ENCODE results near the gene ZNF311. TPM values are rescaled to one million over a fixed set of nuclear protein-coding genes. Genes with fewer than 3 reads are reported as not detected.

ZNF311 gene
- total RNA-seq, 4 donors from 2014 or later, result 1.0 to 2.0 (median 1.6) TPM

DNA sequence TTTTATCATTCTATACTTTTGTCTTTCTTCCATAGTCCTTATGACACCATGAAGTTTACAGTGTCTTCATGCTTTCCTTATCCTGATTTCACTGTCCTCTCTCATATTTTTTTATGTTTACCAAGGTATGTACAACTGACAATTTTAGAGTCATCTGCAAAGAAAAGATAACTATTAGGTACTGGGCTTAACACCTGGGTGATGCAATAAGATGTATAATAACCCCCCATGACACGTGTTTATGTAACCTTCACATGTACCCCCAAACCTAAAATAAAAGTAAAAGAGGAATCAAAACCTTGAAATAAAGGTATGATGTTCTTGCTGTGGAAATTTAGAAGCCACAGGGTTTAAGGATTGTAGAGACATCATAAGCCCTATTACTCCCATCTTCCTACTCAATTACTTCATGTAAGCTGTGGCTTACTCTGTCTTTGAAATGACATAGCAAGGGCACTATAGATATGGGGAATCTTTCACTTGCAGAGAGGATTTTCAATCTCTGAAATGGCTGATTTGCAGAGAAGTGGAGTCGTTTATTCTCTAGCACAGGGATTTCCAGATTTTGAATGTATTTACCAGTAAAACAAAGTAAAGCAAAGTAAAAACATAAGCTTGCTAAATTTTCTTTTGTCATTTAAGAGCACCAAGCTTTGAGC, 20.9 kb upstream of the ZNF311 start:
- Histone ChIP-seq H3K27me3 (no peaks in the 10 kb centered on the region), H3K36me3 (no peaks in the 10 kb centered on the region), H3K27ac (no peak overlapping the region), H3K9me3 (no peaks in the 10 kb centered on the region), H3K4me3 (replicated peaks in 1 of 3) (no peak overlapping the region), H3K4me1 (no peaks in the 10 kb centered on the region)
- TF ChIP-seq POLR2A (IDR thresholded peaks at IDR 0.05), result no peak
- TF ChIP-seq, protein P1, sequence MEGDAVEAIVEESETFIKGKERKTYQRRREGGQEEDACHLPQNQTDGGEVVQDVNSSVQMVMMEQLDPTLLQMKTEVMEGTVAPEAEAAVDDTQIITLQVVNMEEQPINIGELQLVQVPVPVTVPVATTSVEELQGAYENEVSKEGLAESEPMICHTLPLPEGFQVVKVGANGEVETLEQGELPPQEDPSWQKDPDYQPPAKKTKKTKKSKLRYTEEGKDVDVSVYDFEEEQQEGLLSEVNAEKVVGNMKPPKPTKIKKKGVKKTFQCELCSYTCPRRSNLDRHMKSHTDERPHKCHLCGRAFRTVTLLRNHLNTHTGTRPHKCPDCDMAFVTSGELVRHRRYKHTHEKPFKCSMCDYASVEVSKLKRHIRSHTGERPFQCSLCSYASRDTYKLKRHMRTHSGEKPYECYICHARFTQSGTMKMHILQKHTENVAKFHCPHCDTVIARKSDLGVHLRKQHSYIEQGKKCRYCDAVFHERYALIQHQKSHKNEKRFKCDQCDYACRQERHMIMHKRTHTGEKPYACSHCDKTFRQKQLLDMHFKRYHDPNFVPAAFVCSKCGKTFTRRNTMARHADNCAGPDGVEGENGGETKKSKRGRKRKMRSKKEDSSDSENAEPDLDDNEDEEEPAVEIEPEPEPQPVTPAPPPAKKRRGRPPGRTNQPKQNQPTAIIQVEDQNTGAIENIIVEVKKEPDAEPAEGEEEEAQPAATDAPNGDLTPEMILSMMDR (IDR thresholded peaks at IDR 0.05), result no peak
- intact Hi-C loops (cut with DNase I), result no loop called here
- DNase-seq, result no peak
- 46 to 57% methylated on average over 2 of the region's 2 CpGs for WGBS, 2 donors

DNA sequence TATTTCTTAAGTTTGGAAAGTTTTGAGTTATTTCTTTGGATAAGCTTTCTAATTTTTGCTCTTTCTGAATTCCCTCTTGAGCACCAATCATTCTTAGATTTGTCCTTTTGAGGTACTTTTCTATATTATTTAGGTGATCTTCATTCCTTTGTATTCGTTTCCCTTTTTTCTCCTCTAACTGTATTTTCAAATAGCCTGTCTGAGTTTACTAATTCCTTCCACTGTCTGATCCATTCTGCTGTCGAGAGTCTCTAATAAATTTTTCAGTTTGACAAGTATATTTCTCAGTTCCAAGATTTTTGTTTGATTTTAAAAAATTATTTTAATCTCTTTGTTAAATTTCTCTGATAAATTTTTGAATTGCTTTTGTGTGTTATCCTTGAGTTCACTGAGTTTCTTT, 16.3 kb upstream of the ZNF311 start:
- DNase-seq, result no peak
- WGBS, 2 donors, result 77 to 84% methylated on average over 2 of the region's 2 CpGs
- intact Hi-C loops (cut with DNase I), result no loop called here

DNA sequence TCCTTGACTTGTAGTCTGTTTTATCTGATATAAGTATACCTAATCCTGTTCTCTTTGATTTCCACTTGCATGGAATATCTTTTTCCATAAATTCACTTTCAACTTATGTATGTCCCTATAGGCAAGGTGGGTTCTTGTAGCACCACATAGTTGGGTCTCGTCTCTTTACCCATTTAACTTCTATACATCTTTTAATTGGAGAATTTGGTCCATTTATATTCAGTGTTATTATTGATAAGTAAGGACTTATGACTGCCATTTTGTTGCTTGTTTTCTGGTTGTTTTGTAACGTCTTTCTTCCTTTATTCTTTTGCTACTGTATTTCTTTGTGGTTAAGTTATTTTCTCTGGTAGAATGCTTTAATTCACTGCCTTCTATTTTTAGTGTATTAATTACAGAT, 14.5 kb upstream of the ZNF311 start:
- intact Hi-C loops (cut with DNase I), result loop anchor here (5.0 kb wide), 1 partner anchor 332 kb away; no protein-coding TSS in a partner anchor
- H3K27ac ChIP-seq, result no peak overlapping the region
- H3K27me3 ChIP-seq, result no peaks in the 10 kb centered on the region
- H3K4me3 ChIP-seq (replicated peaks in 1 of 3), result no peak overlapping the region
- 72 to 73% methylated on average over 2 of the region's 2 CpGs for WGBS, 2 donors
- DNase-seq, result no peak
- no peaks in the 10 kb centered on the region for H3K36me3 ChIP-seq
- H3K9me3 ChIP-seq, result no peaks in the 10 kb centered on the region
- H3K4me1 ChIP-seq, result peaks cover 3 to 7% of the 10 kb centered on the region in 2 donors
- TF ChIP-seq, protein P1 (IDR thresholded peaks at IDR 0.05), result no peak
- no peak for TF ChIP-seq POLR2A (IDR thresholded peaks at IDR 0.05)

More for the DNA sequence above, 16.3 kb upstream of the ZNF311 start:
- H3K27me3 ChIP-seq, result no peaks in the 10 kb centered on the region
- H3K4me3 ChIP-seq (replicated peaks in 1 of 3), result no peak overlapping the region
- H3K9me3 ChIP-seq, result no peaks in the 10 kb centered on the region
- no peaks in the 10 kb centered on the region for H3K36me3 ChIP-seq
- no peak overlapping the region for H3K27ac ChIP-seq
- peaks cover 1 to 3% of the 10 kb centered on the region in 2 donors for H3K4me1 ChIP-seq
- TF ChIP-seq POLR2A (IDR thresholded peaks at IDR 0.05), result no peak
- TF ChIP-seq, protein P1 (IDR thresholded peaks at IDR 0.05), result no peak

DNA sequence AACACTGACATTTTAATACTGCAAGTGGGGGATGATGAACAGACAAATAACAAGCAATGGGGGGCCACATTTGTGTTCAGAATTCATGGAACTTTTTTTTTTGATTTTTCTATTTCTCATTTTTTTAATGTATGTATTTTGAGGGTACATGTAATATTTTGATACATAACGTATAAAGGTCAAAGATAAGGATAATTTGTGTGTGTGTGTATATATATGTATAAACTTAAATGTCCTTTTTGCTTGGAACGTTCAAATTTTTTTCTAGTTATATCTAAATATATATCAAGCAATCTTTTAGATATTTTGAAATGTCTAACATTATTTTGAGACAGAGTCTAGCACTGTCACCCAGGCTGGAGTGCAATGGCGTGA, 12.3 kb upstream of the ZNF311 start:
- intact Hi-C loops (cut with DNase I), result loop anchor here (2.0 to 5.0 kb wide), 2 partner anchors 179 to 330 kb away; no protein-coding TSS in a partner anchor
- no peak overlapping the region for H3K4me3 ChIP-seq (replicated peaks in 1 of 3)
- H3K4me1 ChIP-seq, result peaks cover 3 to 7% of the 10 kb centered on the region in 2 donors
- 29 to 39% methylated on average over 3 of the region's 3 CpGs for WGBS, 2 donors
- H3K27me3 ChIP-seq, result no peaks in the 10 kb centered on the region
- DNase-seq, result no peak
- no peaks in the 10 kb centered on the region for H3K9me3 ChIP-seq
- no peak overlapping the region for H3K27ac ChIP-seq
- H3K36me3 ChIP-seq, result no peaks in the 10 kb centered on the region
- no peak for TF ChIP-seq POLR2A (IDR thresholded peaks at IDR 0.05)
- TF ChIP-seq, protein P1 (IDR thresholded peaks at IDR 0.05), result no peak

All from thyroid gland (tissue), 4 donors.